T-cell (primary cell): ENCODE data around the gene FAAP100. TPM values are rescaled to one million over a fixed set of nuclear protein-coding genes. Genes with fewer than 3 reads are reported as not detected.

Experiments
- ATAC-seq, 4 experiments: fragments of 200-7000 bp in 3 of 4; fragments of 150-1000 bp in 1 of 4; cut with Tn5 transposase; replicated peaks in 1 of 4; 1 replicate in 3 of 4; 2 replicates in 1 of 4; pipeline ENCODE4 v1.10.0; 2021; ENCODE audit warnings: moderate library complexity in 3 of 4, mild to moderate bottlenecking in 2 of 4, moderate number of reproducible peaks in 1 of 4
- CTCF ChIA-PET, 2 donors: fragments of 300-600 bp; sonication (Branson Sonifier 250); formaldehyde crosslinking; loops; one replicate each; lab custom pipeline; 2022; ENCODE audit warnings: antibody characterized with exemption in 2 of 2; lab: Charles Lee
- POLR2A ChIA-PET, 2 donors: fragments of 300-600 bp; sonication (Branson Sonifier 250); formaldehyde crosslinking; loops; one replicate each; lab custom pipeline; 2022; ENCODE audit warnings: antibody characterized with exemption in 2 of 2; lab: Charles Lee
- DNase-seq, 35 experiments: peaks; one replicate each; pipeline versions ENCODE4 v3.0.0 to v3.0.0-alpha.2; 2013 to 2023
- H3K27ac ChIP-seq: one replicate; pipeline ENCODE4 v1.5.1; 2013; ENCODE audit warnings: low read length
- H3K27me3 ChIP-seq, 2 experiments: replicated peaks in 1 of 2; 1 replicate in 1 of 2; 2 replicates in 1 of 2; pipeline versions ENCODE4 v1.6.1 to v1.7.0; 2013; ENCODE audit warnings: low read length in 1 of 2, mixed read lengths in 1 of 2; ENCODE audit not compliant: control insufficient read depth in 2 of 2, insufficient read depth in 2 of 2; ENCODE audit errors: extremely low read depth in 1 of 2
- H3K36me3 ChIP-seq, 2 donors: 1 replicate in 1 of 2; 2 replicates in 1 of 2; pipeline versions ENCODE4 v1.6.1 to v1.7.0; 2013; ENCODE audit warnings: low read length in 1 of 2; ENCODE audit not compliant: control insufficient read depth in 2 of 2, insufficient read depth in 1 of 2; ENCODE audit errors: extremely low read depth in 1 of 2
- H3K4me1 ChIP-seq, 2 experiments: 1 replicate in 1 of 2; 2 replicates in 1 of 2; pipeline versions ENCODE4 v1.6.1 to v1.7.0; 2013; ENCODE audit warnings: low read length in 2 of 2, mixed read lengths in 1 of 2; ENCODE audit not compliant: insufficient read depth in 2 of 2, control insufficient read depth in 1 of 2; ENCODE audit errors: extremely low read depth in 1 of 2
- H3K4me3 ChIP-seq, 2 donors: 1 replicate in 1 of 2; 2 replicates in 1 of 2; pipeline versions ENCODE4 v1.5.1 to v1.7.0; 2013; ENCODE audit warnings: mild to moderate bottlenecking in 2 of 2, low read length in 1 of 2, moderate library complexity in 1 of 2; ENCODE audit not compliant: control insufficient read depth in 1 of 2; ENCODE audit errors: extremely low read depth in 1 of 2
- H3K9me3 ChIP-seq: 2 replicates; pipeline ENCODE4 v1.7.0; 2013
- H3K27ac Mint-ChIP-seq, 2 donors: one replicate each; pipeline ENCODE4 v1.8.0; 2020 to 2021; ENCODE audit warnings: mild to moderate bottlenecking in 2 of 2, mixed read lengths in 2 of 2
- H3K27me3 Mint-ChIP-seq, 2 donors: one replicate each; pipeline ENCODE4 v1.8.0; 2021 to 2022; ENCODE audit warnings: mixed read lengths in 2 of 2
- H3K36me3 Mint-ChIP-seq: one replicate; pipeline ENCODE4 v1.8.0; 2021; ENCODE audit warnings: mixed read lengths
- H3K4me1 Mint-ChIP-seq, 3 donors: one replicate each; pipeline ENCODE4 v1.8.0; 2020 to 2022; ENCODE audit warnings: mixed read lengths in 3 of 3, mild to moderate bottlenecking in 1 of 3
- H3K4me3 Mint-ChIP-seq, 3 donors: one replicate each; pipeline ENCODE4 v1.8.0; 2020 to 2022; ENCODE audit warnings: mild to moderate bottlenecking in 3 of 3, mixed read lengths in 3 of 3, moderate library complexity in 3 of 3
- H3K9me3 Mint-ChIP-seq, 3 donors: one replicate each; pipeline ENCODE4 v1.8.0; 2020 to 2022; ENCODE audit warnings: mixed read lengths in 3 of 3
- WGBS: methylation state at CpG from one replicate; pipeline ENCODE4 v1.1.5; 2013; ENCODE audit warnings: missing lambda C conversion rate; ENCODE audit not compliant: insufficient coverage; 5-methylcytosine and 5-hydroxymethylcytosine counted together
- total RNA-seq, 35 experiments: library from RNA in 6 of 35; stranded (reverse) in 6 of 35; fragments of 120-200 nt in 1 of 35; gene quantifications; one replicate each; pipeline versions ENCODE4 v1.2.1 to v1.2.4 and lab custom pipeline; 2013 to 2026

FAAP100 gene, protein sequence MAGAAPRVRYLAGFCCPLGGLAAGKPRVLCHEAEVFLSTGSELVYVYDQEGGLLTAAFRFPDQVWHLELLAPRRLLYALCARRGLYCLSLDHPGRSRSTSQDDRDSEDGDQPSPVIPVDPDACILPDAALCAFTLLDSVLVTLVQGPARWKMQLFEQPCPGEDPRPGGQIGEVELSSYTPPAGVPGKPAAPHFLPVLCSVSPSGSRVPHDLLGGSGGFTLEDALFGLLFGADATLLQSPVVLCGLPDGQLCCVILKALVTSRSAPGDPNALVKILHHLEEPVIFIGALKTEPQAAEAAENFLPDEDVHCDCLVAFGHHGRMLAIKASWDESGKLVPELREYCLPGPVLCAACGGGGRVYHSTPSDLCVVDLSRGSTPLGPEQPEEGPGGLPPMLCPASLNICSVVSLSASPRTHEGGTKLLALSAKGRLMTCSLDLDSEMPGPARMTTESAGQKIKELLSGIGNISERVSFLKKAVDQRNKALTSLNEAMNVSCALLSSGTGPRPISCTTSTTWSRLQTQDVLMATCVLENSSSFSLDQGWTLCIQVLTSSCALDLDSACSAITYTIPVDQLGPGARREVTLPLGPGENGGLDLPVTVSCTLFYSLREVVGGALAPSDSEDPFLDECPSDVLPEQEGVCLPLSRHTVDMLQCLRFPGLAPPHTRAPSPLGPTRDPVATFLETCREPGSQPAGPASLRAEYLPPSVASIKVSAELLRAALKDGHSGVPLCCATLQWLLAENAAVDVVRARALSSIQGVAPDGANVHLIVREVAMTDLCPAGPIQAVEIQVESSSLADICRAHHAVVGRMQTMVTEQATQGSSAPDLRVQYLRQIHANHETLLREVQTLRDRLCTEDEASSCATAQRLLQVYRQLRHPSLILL
- total RNA-seq (10 to 100 TPM; 31.7 to 62.1 (median 59.0) TPM), total RNA-seq (lab: John Stamatoyannopoulos, UW) (43.4 to 125 (median 68.5) reads per million in 29 experiments)
- 16.3 TPM for total RNA-seq (2013)

GRCh38 chr17:81552244-81553017, at the start of gene FAAP100:
Gene FAAP100 (minus strand): TSS chr17:81552353. CDS start chr17:81552330, 23 bp downstream.
- CTCF ChIA-PET = interaction anchor here (0.6 to 0.9 kb wide), 2 partner anchors 68 to 566 kb away, joined by 5 to 7 read pairs; no protein-coding TSS in a partner anchor
- peaks cover 8% of the 10 kb centered on the region for H3K36me3 Mint-ChIP-seq

DNA sequence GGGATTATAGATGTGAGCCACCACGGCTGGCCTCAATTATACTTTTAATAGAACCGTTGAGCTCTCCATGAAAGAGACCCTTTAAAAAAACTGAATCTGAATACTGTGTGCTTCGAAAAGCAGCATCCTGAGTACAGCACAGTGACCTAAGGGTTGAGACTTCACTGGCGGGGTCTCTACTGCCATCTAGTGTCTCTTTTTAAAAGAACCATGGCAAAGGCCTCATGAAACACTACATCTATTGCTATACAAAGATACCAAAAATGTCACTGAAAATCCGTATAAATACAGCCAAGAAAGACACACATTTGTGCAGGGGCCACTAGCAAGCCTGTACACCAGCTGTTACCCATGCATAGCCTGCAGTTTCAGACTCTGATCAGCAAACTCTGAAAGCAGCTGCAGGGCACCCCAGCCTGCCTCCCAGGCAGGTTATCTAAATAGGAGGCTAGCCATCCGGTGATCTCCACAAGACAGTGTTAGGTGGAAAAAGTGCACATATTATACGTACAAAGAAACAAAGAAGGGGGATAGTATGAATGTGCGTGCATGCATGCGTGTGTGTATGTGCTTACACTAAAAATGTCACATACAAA, 49.5 kb upstream of the FAAP100 start:
- Mint-ChIP-seq H3K36me3 (peaks cover 33% of the 10 kb centered on the region), H3K4me1 (peaks cover 4 to 12% (median 7%) of the 10 kb centered on the region in 3 donors), H3K9me3 (no peaks in the 10 kb centered on the region), H3K27me3 (no peaks in the 10 kb centered on the region), H3K4me3 (no peak overlapping the region), H3K27ac (no peak overlapping the region)
- CTCF ChIA-PET = interaction anchor here (0.6 to 1.0 kb wide), 4 partner anchors 82 to 1128 kb away, joined by 3 read pairs; no protein-coding TSS in a partner anchor
- Histone ChIP-seq H3K27ac (no peak overlapping the region), H3K4me1 (no peaks in the 10 kb centered on the region), H3K4me3 (no peak overlapping the region), H3K27me3 (no peaks in the 10 kb centered on the region), H3K36me3 (peaks cover 7 to 67% of the 10 kb centered on the region in 2 donors), H3K9me3 (no peaks in the 10 kb centered on the region)
- ATAC-seq = peak; percentile 84 to 93 (median 88)
- peak in 30 of 35 experiments; percentile 4 to 78 (median 25) for DNase-seq
- 15% methylated on average over 4 of the region's 9 CpGs for WGBS
- POLR2A ChIA-PET = interaction anchor here in 1 of 2 donors (0.6 kb wide), 1 partner anchor 50 kb away, joined by 3 read pairs; the partner anchor contains the start of gene FAAP100

More at GRCh38 chr17:81552244-81553017, at the start of gene FAAP100:
- Mint-ChIP-seq H3K27me3 (no peaks in the 10 kb centered on the region), H3K27ac (peak within 1 kb of the TSS; percentile 86 to 89), H3K4me3 (peak within 1 kb of the TSS; percentile 83 to 92 (median 87)), H3K9me3 (no peaks in the 10 kb centered on the region), H3K4me1 (peaks cover 25 to 36% (median 34%) of the 10 kb centered on the region in 3 donors)
- ATAC-seq = peak; percentile 64 to 77 (median 68)
- Histone ChIP-seq H3K36me3 (peaks cover 11 to 22% of the 10 kb centered on the region in 2 donors), H3K9me3 (no peaks in the 10 kb centered on the region), H3K4me3 (peak within 1 kb of the TSS; percentile 88 to 94), H3K4me1 (peaks cover 7 to 38% of the 10 kb centered on the region in 2 experiments), H3K27ac (peak within 1 kb of the TSS; percentile 68), H3K27me3 (no peaks in the 10 kb centered on the region)
- WGBS = under 1% methylated on average over 81 of the region's 85 CpGs
- DNase-seq = peak; percentile 60 to 89 (median 74)
- POLR2A ChIA-PET = interaction anchor here in 1 of 2 donors (0.6 to 1.0 kb wide), 3 partner anchors 30 to 50 kb away, joined by 3 to 4 read pairs (median 4); no protein-coding TSS in a partner anchor

DNA sequence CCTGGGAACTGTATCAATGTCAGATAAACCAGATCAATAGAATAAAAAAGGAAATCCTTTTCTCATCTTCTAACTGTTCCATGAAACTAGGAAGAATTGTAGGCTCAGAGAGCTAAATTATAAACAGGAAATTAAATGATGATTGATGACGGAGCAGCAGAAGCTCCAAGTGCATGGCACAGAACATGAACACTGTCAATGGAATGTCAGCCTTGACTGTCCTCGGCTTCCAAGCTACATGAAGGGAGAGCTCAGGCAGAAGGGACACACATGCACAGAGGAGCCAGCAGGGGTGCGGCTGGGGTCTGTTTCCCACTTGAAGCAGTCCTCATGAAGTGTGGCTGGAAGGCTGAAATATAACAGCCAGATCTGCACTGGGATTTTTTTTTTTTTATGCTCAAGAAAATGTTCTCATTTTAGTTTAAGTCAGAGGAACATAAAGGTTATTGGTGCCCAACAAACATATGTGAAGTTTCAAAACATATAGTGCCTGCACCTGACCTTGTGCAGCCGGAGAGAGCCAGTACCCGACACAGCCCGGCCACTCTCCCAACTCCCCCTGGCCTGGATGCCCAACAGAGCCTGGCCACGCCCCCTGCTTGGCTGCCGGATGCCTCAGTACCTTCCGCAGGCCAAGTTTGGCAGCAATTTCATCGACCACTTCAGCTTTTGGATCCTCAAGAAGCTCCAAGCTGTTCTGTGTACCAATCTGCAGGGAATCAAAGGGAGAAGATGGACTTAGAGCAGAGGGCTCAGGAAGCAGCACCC, 47.8 kb upstream of the FAAP100 start:
- no peak overlapping the region for H3K27ac ChIP-seq
- H3K4me1 Mint-ChIP-seq = peaks cover 4 to 12% (median 7%) of the 10 kb centered on the region in 3 donors
- ChIA-PET CTCF (interaction anchor here in 1 of 2 donors (0.7 kb wide), 1 partner anchor 349 kb away, joined by 3 read pairs; no protein-coding TSS in a partner anchor), POLR2A (no interaction called here)
- no peaks in the 10 kb centered on the region for H3K4me1 ChIP-seq
- ATAC-seq (no peak), DNase-seq (no peak)
- H3K9me3 Mint-ChIP-seq = no peaks in the 10 kb centered on the region
- H3K9me3 ChIP-seq = no peaks in the 10 kb centered on the region
- no peaks in the 10 kb centered on the region for H3K27me3 Mint-ChIP-seq
- peaks cover 0 to 69% of the 10 kb centered on the region in 2 donors for H3K36me3 ChIP-seq
- no peaks in the 10 kb centered on the region for H3K27me3 ChIP-seq
- peaks cover 25% of the 10 kb centered on the region for H3K36me3 Mint-ChIP-seq
- H3K4me3 Mint-ChIP-seq = no peak overlapping the region
- H3K4me3 ChIP-seq = no peak overlapping the region
- 90% methylated on average over 10 of the region's 10 CpGs for WGBS
- no peak overlapping the region for H3K27ac Mint-ChIP-seq

GRCh38 chr17:81593105-81593871, 41.1 kb upstream of the FAAP100 start:
- no peak overlapping the region for H3K27ac Mint-ChIP-seq
- CTCF ChIA-PET = no interaction called here

GRCh38 chr17:81591971-81592370, 39.8 kb upstream of the FAAP100 start:
- no peak overlapping the region for H3K4me3 ChIP-seq
- Mint-ChIP-seq H3K9me3 (no peaks in the 10 kb centered on the region), H3K36me3 (peaks cover 30% of the 10 kb centered on the region), H3K4me1 (no peaks in the 10 kb centered on the region), H3K4me3 (no peak overlapping the region), H3K27ac (no peak overlapping the region), H3K27me3 (no peaks in the 10 kb centered on the region)
- CTCF ChIA-PET = no interaction called here
- H3K27me3 ChIP-seq = no peaks in the 10 kb centered on the region
- DNase-seq = no peak
- H3K4me1 ChIP-seq = no peaks in the 10 kb centered on the region
- no peak overlapping the region for H3K27ac ChIP-seq
- H3K36me3 ChIP-seq = peaks cover 18 to 80% of the 10 kb centered on the region in 2 donors
- POLR2A ChIA-PET = no interaction called here
- no peak for ATAC-seq
- H3K9me3 ChIP-seq = no peaks in the 10 kb centered on the region
- 98% methylated on average over 12 of the region's 14 CpGs for WGBS

More at GRCh38 chr17:81593105-81593871, 41.1 kb upstream of the FAAP100 start:
- no peaks in the 10 kb centered on the region for H3K27me3 ChIP-seq
- H3K4me1 Mint-ChIP-seq = peaks cover 0 to 3% (median 0%) of the 10 kb centered on the region in 3 donors
- H3K9me3 Mint-ChIP-seq = no peaks in the 10 kb centered on the region
- no peak for DNase-seq
- no peak for ATAC-seq
- POLR2A ChIA-PET = no interaction called here
- WGBS = 93% methylated on average over 10 of the region's 11 CpGs
- no peak overlapping the region for H3K27ac ChIP-seq
- no peak overlapping the region for H3K4me3 ChIP-seq
- H3K36me3 ChIP-seq = peaks cover 18 to 79% of the 10 kb centered on the region in 2 donors
- no peaks in the 10 kb centered on the region for H3K9me3 ChIP-seq
- H3K4me3 Mint-ChIP-seq = no peak overlapping the region
- H3K4me1 ChIP-seq = no peaks in the 10 kb centered on the region
- H3K36me3 Mint-ChIP-seq = peaks cover 26% of the 10 kb centered on the region
- no peaks in the 10 kb centered on the region for H3K27me3 Mint-ChIP-seq
